IMR-90 (cell line): ENCODE measurements around the gene PCSK5. TPM values are rescaled to one million over a fixed set of nuclear protein-coding genes. Genes with fewer than 3 reads are reported as not detected.

Experiments
- ATAC-seq: fragments of 200-7000 bp; cut with Tn5 transposase; 2 replicates; pipeline ENCODE4 v1.9.1; 2020; ENCODE audit warnings: low read depth, mild to moderate bottlenecking, moderate library complexity
- BruUV-seq: library from RNA; stranded (reverse); fragments of 400-500 nt; replicated peaks from 2 replicates; lab custom pipeline; 2021; lab: Mats Ljungman, UMichigan
- CTCF ChIA-PET: fragments of 300-600 bp; formaldehyde crosslinking; extraction: SDS; loops from one replicate; lab custom pipeline; 2021; ENCODE audit warnings: antibody characterized with exemption; lab: Yijun Ruan, JAX
- POLR2A ChIA-PET: fragments of 300-600 bp; sonication (Branson Sonifier 250); formaldehyde crosslinking; loops from one replicate; lab custom pipeline; 2022; ENCODE audit warnings: antibody characterized with exemption; ENCODE audit not compliant: unreplicated experiment; lab: Charles Lee
- DNase-seq: peaks from one replicate; pipeline ENCODE4 v3.0.0; 2013
- H2AFZ ChIP-seq: replicated peaks from 2 replicates; pipeline ENCODE3; 2013; ENCODE audit warnings: low read length, mild to moderate bottlenecking; ENCODE audit not compliant: poor library complexity
- H2AK5ac ChIP-seq: 2 replicates; pipeline ENCODE4 v1.6.1; 2013; ENCODE audit warnings: low read depth, low read length, inconsistent platforms
- H2AK9ac ChIP-seq: replicated peaks from 2 replicates; pipeline ENCODE3; 2013; ENCODE audit warnings: mild to moderate bottlenecking, low read depth, low read length, moderate library complexity; ENCODE audit not compliant: poor library complexity
- H2BK120ac ChIP-seq: 2 replicates; pipeline ENCODE4 v1.6.1; 2013; ENCODE audit warnings: low read depth, low read length, inconsistent platforms
- H2BK15ac ChIP-seq: 3 replicates; pipeline ENCODE4 v1.6.1; 2013; ENCODE audit warnings: low read depth, low read length, inconsistent platforms
- H2BK20ac ChIP-seq: 2 replicates; pipeline ENCODE4 v1.6.1; 2013; ENCODE audit warnings: low read depth, mild to moderate bottlenecking, inconsistent platforms, low read length, moderate library complexity
- H2BK5ac ChIP-seq: 2 replicates; pipeline ENCODE4 v1.6.1; 2013; ENCODE audit warnings: mild to moderate bottlenecking, low read depth, low read length, inconsistent platforms; ENCODE audit not compliant: poor library complexity, severe bottlenecking
- H3K14ac ChIP-seq: replicated peaks from 2 replicates; pipeline ENCODE4 v1.6.1; 2013; ENCODE audit warnings: low read depth, low read length, inconsistent platforms
- H3K18ac ChIP-seq: 2 replicates; pipeline ENCODE4 v1.6.1; 2013; ENCODE audit warnings: low read depth, low read length, control low read depth
- H3K23ac ChIP-seq: 2 replicates; pipeline ENCODE4 v1.6.1; 2013; ENCODE audit warnings: low read depth, low read length, inconsistent platforms
- H3K27ac ChIP-seq: 2 replicates; pipeline ENCODE4 v1.5.1; 2013; ENCODE audit warnings: mild to moderate bottlenecking, control low read depth, low read length; ENCODE audit not compliant: insufficient read depth
- H3K27me3 ChIP-seq: 2 replicates; pipeline ENCODE4 v1.6.1; 2013; ENCODE audit warnings: low read length; ENCODE audit not compliant: control insufficient read depth, insufficient read depth
- H3K36me3 ChIP-seq: 2 replicates; pipeline ENCODE4 v1.6.1; 2013; ENCODE audit warnings: low read length, mixed read lengths; ENCODE audit not compliant: control insufficient read depth, insufficient read depth
- H3K4ac ChIP-seq: 2 replicates; pipeline ENCODE4 v1.6.1; 2013; ENCODE audit warnings: low read depth, low read length, inconsistent platforms
- H3K4me1 ChIP-seq: 2 replicates; pipeline ENCODE4 v1.6.1; 2013; ENCODE audit warnings: low read length, mixed read lengths; ENCODE audit not compliant: control insufficient read depth, insufficient read depth
- H3K4me2 ChIP-seq: 2 replicates; pipeline ENCODE4 v1.6.1; 2013; ENCODE audit warnings: low read depth, mild to moderate bottlenecking, control low read depth, low read length, moderate library complexity
- H3K4me3 ChIP-seq: 2 replicates; pipeline ENCODE4 v1.5.1; 2013; ENCODE audit warnings: low read depth, mild to moderate bottlenecking, control low read depth, low read length, moderate library complexity; ENCODE audit not compliant: insufficient read depth
- H3K56ac ChIP-seq: 2 replicates; pipeline ENCODE4 v1.6.1; 2013; ENCODE audit warnings: low read length, inconsistent platforms; ENCODE audit not compliant: insufficient read depth; ENCODE audit errors: extremely low read depth
- H3K79me1 ChIP-seq, 2 experiments: 2 replicates each; pipeline ENCODE4 v1.6.1; 2013; ENCODE audit warnings: low read length in 2 of 2, inconsistent platforms in 1 of 2, low read depth in 1 of 2
- H3K9ac ChIP-seq: 2 replicates; pipeline ENCODE4 v1.6.1; 2013; ENCODE audit warnings: low read depth, low read length, control low read depth
- H3K9me1 ChIP-seq: 2 replicates; pipeline ENCODE4 v1.6.1; 2013; ENCODE audit warnings: low read length, inconsistent platforms; ENCODE audit not compliant: insufficient read depth
- H3K9me3 ChIP-seq: 2 replicates; pipeline ENCODE4 v1.6.1; 2013; ENCODE audit warnings: low read length; ENCODE audit not compliant: control insufficient read depth, insufficient read depth
- H4K20me1 ChIP-seq: 2 replicates; pipeline ENCODE4 v1.6.1; 2013; ENCODE audit warnings: low read length, inconsistent platforms; ENCODE audit not compliant: insufficient read depth
- H4K5ac ChIP-seq: 2 replicates; pipeline ENCODE4 v1.6.1; 2013; ENCODE audit warnings: mild to moderate bottlenecking, low read depth, low read length, control low read depth
- H4K8ac ChIP-seq, 2 experiments: 2 replicates each; pipeline ENCODE4 v1.6.1; 2013; ENCODE audit warnings: low read depth in 2 of 2, low read length in 2 of 2, control low read depth in 1 of 2, inconsistent platforms in 1 of 2
- H4K91ac ChIP-seq: 2 replicates; pipeline ENCODE4 v1.6.1; 2013; ENCODE audit warnings: low read depth, low read length, inconsistent platforms; ENCODE audit not compliant: insufficient read depth
- MAFK ChIP-seq: IDR thresholded peaks from 2 replicates; pipeline ENCODE4 v1.6.1; 2012; ENCODE audit warnings: low read depth, low read length, improper control_type of control experiment
- WGBS, 2 experiments: methylation state at CpG; one replicate each; pipeline versions ENCODE4 v1.1.5 to v1.1.7; 2013; ENCODE audit warnings: missing lambda C conversion rate in 2 of 2; ENCODE audit not compliant: insufficient read length in 1 of 2; ENCODE audit errors: extremely low coverage in 2 of 2; 5-methylcytosine and 5-hydroxymethylcytosine counted together
- dilution Hi-C: fragments of 300-500 bp; cut with HindIII; formaldehyde crosslinking; loops from one replicate; pipeline ENCODE4 v1.14.3; 2018; ENCODE audit warnings: low sequenced_read_pairs; ENCODE audit not compliant: unreplicated experiment
- in situ Hi-C: fragments of 300-500 bp; cut with MboI; formaldehyde crosslinking; loops from 3 replicates; pipeline ENCODE4 v1.14.3; 2019; ENCODE audit warnings: low sequenced_read_pairs, inconsistent platforms, mixed read lengths
- intact Hi-C: fragments of 100-400 bp; cut with micrococcal nuclease; formaldehyde crosslinking; loops from 2 replicates; pipeline ENCODE4 v1.10.0; 2022
- polyA plus RNA-seq, 3 experiments: library from polyadenylated mRNA; depleted of rRNA; stranded (reverse); fragments of >200 nt; gene quantifications; 2 replicates each; pipeline ENCODE4 v1.2.3, GENCODE V29; 2012; ENCODE audit warnings: low replicate concordance in 1 of 3
- total RNA-seq: library from RNA; depleted of rRNA; stranded (reverse); fragments of >200 nt; gene quantifications from 2 replicates; pipeline ENCODE4 v1.2.3, GENCODE V29; 2012

The PCSK5 gene
- total and polyA plus RNA-seq, 2 of the 4 experiments (the other 2 are of a cell fraction), result 1.5 to 3.0 TPM

DNA sequence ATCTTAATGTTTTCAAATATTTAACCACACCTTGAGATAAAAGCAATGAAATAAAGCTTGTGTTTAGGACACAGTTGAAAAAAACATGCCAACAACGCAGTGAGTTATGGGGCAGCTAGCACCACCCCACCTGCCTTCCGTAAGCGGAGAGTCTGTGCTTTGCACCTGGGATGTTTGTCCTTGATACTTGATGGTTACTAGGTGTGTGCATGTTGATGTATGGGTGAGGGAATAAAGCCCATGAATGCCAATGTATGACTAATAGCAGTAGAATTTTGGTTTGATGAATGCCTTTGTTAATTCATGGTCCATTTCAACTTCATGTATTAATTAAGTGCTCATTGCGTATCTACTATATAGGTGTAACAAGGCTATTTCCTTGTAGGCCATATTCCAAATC is 74.0 kb downstream of the PCSK5 start:
- no peak overlapping the region for H2BK120ac ChIP-seq
- no peak overlapping the region for H4K5ac ChIP-seq
- H4K91ac ChIP-seq, result no peak overlapping the region
- H3K79me1 ChIP-seq, result no peaks in the 10 kb centered on the region
- H2BK5ac ChIP-seq, result no peak overlapping the region
- no peak overlapping the region for H3K56ac ChIP-seq
- DNase-seq (no peak), ATAC-seq (no peak)
- no peak overlapping the region for H3K27ac ChIP-seq
- dilution Hi-C loops, result no loop called here
- no peaks in the 10 kb centered on the region; the same call in 1 of the 2 replicates for H4K20me1 ChIP-seq
- intact Hi-C loops, result no loop called here
- no peak overlapping the region for H2BK20ac ChIP-seq
- no peak for TF ChIP-seq MAFK
- no peak overlapping the region for H3K18ac ChIP-seq
- no TSS peak for BruUV-seq
- no peak overlapping the region for H3K14ac ChIP-seq
- no peak overlapping the region for H3K4me2 ChIP-seq
- no peak overlapping the region for H3K4me3 ChIP-seq
- no peaks in the 10 kb centered on the region for H3K9me3 ChIP-seq
- H3K27me3 ChIP-seq, result no peaks in the 10 kb centered on the region
- no peak overlapping the region for H2AFZ ChIP-seq
- no peak overlapping the region for H2AK5ac ChIP-seq
- no peaks in the 10 kb centered on the region for H3K36me3 ChIP-seq
- H2AK9ac ChIP-seq, result no peak overlapping the region
- in situ Hi-C loops, result no loop called here
- no peak overlapping the region for H4K8ac ChIP-seq
- no peak overlapping the region for H3K23ac ChIP-seq
- CTCF ChIA-PET, result no interaction called here
- H2BK15ac ChIP-seq, result no peak overlapping the region
- H3K4me1 ChIP-seq, result peaks cover 4% of the 10 kb centered on the region
- WGBS, 2 experiments, result 100% methylated on average over 1 of the region's 4 CpGs; no CpG with 5 or more reads in 1 of the 2 experiments
- peaks cover 2% of the 10 kb centered on the region; the same call in 1 of the 2 replicates for H3K9me1 ChIP-seq
- H3K9ac ChIP-seq, result no peak overlapping the region
- no peak overlapping the region for H3K4ac ChIP-seq
- POLR2A ChIA-PET, result no interaction called here
